ENCODE data around the gene KAT6B. TPM values are rescaled to one million over a fixed set of nuclear protein-coding genes. Genes with fewer than 3 reads are reported as not detected.

Gene KAT6B
- total RNA-seq, 1 donor from 2014 or later = 62.9 TPM

GRCh38 chr10:74956555-74957111 lies 130.2 kb downstream of the KAT6B start:
- no peak for DNase-seq

- DNase-seq = no peak
Observed at GRCh38 chr10:74957285-74957961, 131.0 kb downstream of the KAT6B start.

- no peak for DNase-seq
Observed at GRCh38 chr10:74958316-74958715, 131.9 kb downstream of the KAT6B start.

- DNase-seq = no peak
Observed at GRCh38 chr10:74960670-74961069, 134.3 kb downstream of the KAT6B start.

- DNase-seq = no peak
Observed at GRCh38 chr10:74962517-74962916, 136.1 kb downstream of the KAT6B start.

GRCh38 chr10:74963549-74963948 lies 137.1 kb downstream of the KAT6B start:
- no peak for DNase-seq

- peak; percentile 54 for DNase-seq
Observed at GRCh38 chr10:74967911-74968666, 141.7 kb downstream of the KAT6B start.

GRCh38 chr10:74968667-74969061 lies 142.3 kb downstream of the KAT6B start:
- no peak for DNase-seq

GRCh38 chr10:74969093-74969492 lies 142.7 kb downstream of the KAT6B start:
- DNase-seq = no peak

- DNase-seq = no peak
Observed at GRCh38 chr10:74969530-74969929, 143.1 kb downstream of the KAT6B start.

GRCh38 chr10:74973741-74974392 lies 147.5 kb downstream of the KAT6B start:
- peak; percentile 15 for DNase-seq

- DNase-seq = no peak
Observed at GRCh38 chr10:74975758-74976157, 149.4 kb downstream of the KAT6B start.

GRCh38 chr10:74976565-74976964 lies 150.2 kb downstream of the KAT6B start:
- no peak for DNase-seq

GRCh38 chr10:74977072-74977471 lies 150.7 kb downstream of the KAT6B start:
- DNase-seq = no peak

GRCh38 chr10:74977913-74978847 lies 151.8 kb downstream of the KAT6B start:
- no peak for DNase-seq

- peak; percentile 90 for DNase-seq
Observed at GRCh38 chr10:74981831-74982633, 155.6 kb downstream of the KAT6B start.

- no peak for DNase-seq
Observed at GRCh38 chr10:74982634-74982982, 156.2 kb downstream of the KAT6B start.

- no peak for DNase-seq
Observed at GRCh38 chr10:74983383-74983782, 157.0 kb downstream of the KAT6B start.

- DNase-seq = no peak
Observed at GRCh38 chr10:74987339-74988053, 161.1 kb downstream of the KAT6B start.

GRCh38 chr10:74988054-74988775 lies 161.8 kb downstream of the KAT6B start:
- no peak for DNase-seq
